Left lung (tissue), 10 donors: ENCODE results near the gene CD28. TPM values are rescaled to one million over a fixed set of nuclear protein-coding genes. Genes with fewer than 3 reads are reported as not detected.

Experiments
- ATAC-seq: fragments of 200-7000 bp; cut with Tn5 transposase; one replicate; pipeline ENCODE4 v1.9.1; 2020; ENCODE audit warnings: moderate library complexity
- DNase-seq, 4 donors: peaks; one replicate each; pipeline ENCODE4 v3.0.0-alpha.2; 2013 to 2020
- H3K27ac ChIP-seq, 2 donors: fragments of 200-600 bp; sonication (generic) in 1 of 2; one replicate each; pipeline versions ENCODE4 v1.5.0 to v1.8.0; 2020 to 2021
- H3K27me3 ChIP-seq, 2 donors: fragments of 200-600 bp; sonication (generic) in 1 of 2; one replicate each; pipeline versions ENCODE4 v1.5.0 to v1.8.0; 2020 to 2021
- H3K36me3 ChIP-seq, 2 donors: fragments of 200-600 bp; sonication (generic) in 1 of 2; one replicate each; pipeline versions ENCODE4 v1.5.0 to v1.8.0; 2020 to 2021
- H3K4me1 ChIP-seq, 2 donors: fragments of 200-600 bp; one replicate each; pipeline ENCODE4 v1.8.0; 2021
- H3K4me3 ChIP-seq, 2 donors: fragments of 200-600 bp; sonication (generic) in 1 of 2; one replicate each; pipeline versions ENCODE4 v1.5.0 to v1.8.0; 2020 to 2021; ENCODE audit warnings: mild to moderate bottlenecking in 1 of 2
- H3K9me3 ChIP-seq, 2 donors: fragments of 200-600 bp; sonication (generic) in 1 of 2; one replicate each; pipeline versions ENCODE4 v1.5.0 to v1.8.0; 2020 to 2021
- CTCF ChIP-seq, 2 donors: fragments of 200-600 bp; sonication (generic) in 1 of 2; IDR thresholded peaks; one replicate each; pipeline versions ENCODE4 v1.5.0 to v1.8.0; 2021; ENCODE audit warnings: antibody characterized with exemption in 2 of 2
- intact Hi-C, 2 donors: fragments of 100-400 bp; cut with DNase I; formaldehyde crosslinking; loops; one replicate each; pipeline versions ENCODE4 v1.11.2 to v1.14.2; 2022
- polyA plus RNA-seq, 6 donors: library from polyadenylated mRNA; unstranded; fragments of 120-200 nt; gene quantifications; one replicate each; pipeline ENCODE4 v1.2.1, GENCODE V29; 2013; ENCODE audit not compliant: insufficient read length in 6 of 6
- total RNA-seq, 2 donors: library from RNA; stranded (reverse); fragmentation: NEBNext Ultra II Directional; extraction: Animal tissue kit (Norgen Biotek cat#: 25700); gene quantifications; one replicate each; pipeline ENCODE4 v1.2.1, GENCODE V29; 2021
- donor health status: DM: no; HTN: yes; CAD: no.
- donor health status: DM: no; HTN: no; CAD: no.

Gene CD28
- total and polyA plus RNA-seq, 8 donors: 1.3 to 4.6 (median 2.4) TPM

GRCh38 chr2:203670939-203671338 is 35.5 kb upstream of the CD28 start:
- intact Hi-C loops: no loop called here
- H3K27ac ChIP-seq: peak overlapping the region in 1 of 2 donors; percentile 50
- no peaks in the 10 kb centered on the region for H3K4me1 ChIP-seq
- no peak for TF ChIP-seq CTCF (IDR thresholded peaks at IDR 0.05)
- DNase-seq (no peak), ATAC-seq (peak; percentile 92)
- H3K4me3 ChIP-seq: no peak overlapping the region
- no peaks in the 10 kb centered on the region for H3K9me3 ChIP-seq
- H3K27me3 ChIP-seq: no peaks in the 10 kb centered on the region
- no peaks in the 10 kb centered on the region for H3K36me3 ChIP-seq

- ATAC-seq: no peak
- H3K27ac ChIP-seq: no peak overlapping the region
- no peaks in the 10 kb centered on the region for H3K36me3 ChIP-seq
- DNase-seq: no peak
- no peaks in the 10 kb centered on the region for H3K9me3 ChIP-seq
- intact Hi-C loops: no loop called here
- no peak overlapping the region for H3K4me3 ChIP-seq
- H3K4me1 ChIP-seq: no peaks in the 10 kb centered on the region
- no peaks in the 10 kb centered on the region for H3K27me3 ChIP-seq
- TF ChIP-seq CTCF (IDR thresholded peaks at IDR 0.05): no peak
Observed at GRCh38 chr2:203671876-203672275, 34.6 kb upstream of the CD28 start.

- Histone ChIP-seq H3K27ac (no peak overlapping the region), H3K27me3 (no peaks in the 10 kb centered on the region), H3K9me3 (no peaks in the 10 kb centered on the region), H3K4me1 (no peaks in the 10 kb centered on the region), H3K4me3 (no peak overlapping the region), H3K36me3 (no peaks in the 10 kb centered on the region)
- intact Hi-C loops: no loop called here
- DNase-seq (no peak), ATAC-seq (no peak)
- no peak for TF ChIP-seq CTCF (IDR thresholded peaks at IDR 0.05)
Observed at GRCh38 chr2:203672856-203673255, 33.6 kb upstream of the CD28 start.

- no peaks in the 10 kb centered on the region for H3K4me1 ChIP-seq
- no peak overlapping the region for H3K4me3 ChIP-seq
- DNase-seq (no peak), ATAC-seq (no peak)
- H3K9me3 ChIP-seq: no peaks in the 10 kb centered on the region
- no peaks in the 10 kb centered on the region for H3K27me3 ChIP-seq
- TF ChIP-seq CTCF (IDR thresholded peaks at IDR 0.05): no peak
- intact Hi-C loops: no loop called here
- no peak overlapping the region for H3K27ac ChIP-seq
- H3K36me3 ChIP-seq: no peaks in the 10 kb centered on the region
Observed at GRCh38 chr2:203673933-203674332, 32.5 kb upstream of the CD28 start.

GRCh38 chr2:203675086-203675485 is 31.4 kb upstream of the CD28 start:
- DNase-seq (no peak), ATAC-seq (no peak)
- no peaks in the 10 kb centered on the region for H3K9me3 ChIP-seq
- no peaks in the 10 kb centered on the region for H3K36me3 ChIP-seq
- no peak overlapping the region for H3K27ac ChIP-seq
- H3K4me1 ChIP-seq: no peaks in the 10 kb centered on the region
- no peak for TF ChIP-seq CTCF (IDR thresholded peaks at IDR 0.05)
- no peaks in the 10 kb centered on the region for H3K27me3 ChIP-seq
- intact Hi-C loops: no loop called here
- H3K4me3 ChIP-seq: no peak overlapping the region
